Karpas-422 (cell line): ENCODE data around the gene HPSE2. TPM values are rescaled to one million over a fixed set of nuclear protein-coding genes. Genes with fewer than 3 reads are reported as not detected.

Experiments used
- DNase-seq: peaks from one replicate; pipeline ENCODE4 v3.0.0-alpha.2; 2015
- H2AFZ ChIP-seq: fragments of 200-600 bp; sonication (generic); 2 replicates; pipeline ENCODE4 v1.6.1; 2014; ENCODE audit warnings: antibody characterized with exemption, low read length, mixed read lengths
- H3K27ac ChIP-seq: fragments of 200-600 bp; sonication (generic); 2 replicates; pipeline ENCODE4 v1.5.1; 2014; ENCODE audit warnings: mild to moderate bottlenecking, low read length, moderate library complexity
- H3K27me3 ChIP-seq: fragments of 200-600 bp; sonication (generic); 2 replicates; pipeline ENCODE4 v1.6.1; 2014; ENCODE audit warnings: low read length, mixed read lengths
- H3K36me3 ChIP-seq: fragments of 200-600 bp; sonication (generic); 2 replicates; pipeline ENCODE4 v1.6.1; 2014; ENCODE audit warnings: low read length, mixed read lengths; ENCODE audit not compliant: insufficient read depth
- H3K4me1 ChIP-seq: fragments of 200-600 bp; sonication (generic); 2 replicates; pipeline ENCODE4 v1.6.1; 2014; ENCODE audit warnings: mild to moderate bottlenecking, low read length, mixed read lengths
- H3K4me2 ChIP-seq: fragments of 200-600 bp; sonication (generic); 2 replicates; pipeline ENCODE4 v1.6.1; 2014; ENCODE audit warnings: low read length, low read depth, mild to moderate bottlenecking; ENCODE audit not compliant: poor library complexity, severe bottlenecking
- H3K4me3 ChIP-seq: fragments of 200-600 bp; sonication (generic); 2 replicates; pipeline ENCODE4 v1.5.1; 2014; ENCODE audit warnings: mild to moderate bottlenecking, antibody characterized with exemption, low read length, mixed read lengths
- H3K79me2 ChIP-seq: fragments of 200-600 bp; sonication (generic); 2 replicates; pipeline ENCODE4 v1.6.1; 2014; ENCODE audit warnings: mild to moderate bottlenecking, low read length, mixed read lengths
- H3K9ac ChIP-seq: fragments of 200-600 bp; sonication (generic); 2 replicates; pipeline ENCODE4 v1.6.0; 2014; ENCODE audit warnings: low read length
- H3K9me2 ChIP-seq: fragments of 200-600 bp; sonication (generic), shearing (Covaris generic); replicated peaks from 2 replicates; pipeline ENCODE4 v1.6.0; 2014; ENCODE audit warnings: mild to moderate bottlenecking, low read length, moderate library complexity; ENCODE audit not compliant: insufficient read depth
- H3K9me3 ChIP-seq: fragments of 300-700, 200-600 bp; sonication (generic); 2 replicates; pipeline ENCODE4 v1.6.1; 2014; ENCODE audit warnings: low read length, mixed read lengths
- H4K20me1 ChIP-seq: fragments of 200-600 bp; sonication (generic); 2 replicates; pipeline ENCODE4 v1.6.1; 2014; ENCODE audit warnings: mild to moderate bottlenecking, antibody characterized with exemption, low read length, low read depth; ENCODE audit not compliant: insufficient read depth
- total RNA-seq: library from RNA; depleted of rRNA; stranded (reverse); fragments of >200 nt; shearing (Covaris generic); gene quantifications from 2 replicates; pipeline ENCODE4 v1.2.3, GENCODE V29; 2014; ENCODE audit warnings: low replicate concordance

HPSE2 gene
- total RNA-seq, 1 experiment from 2014 or later = not detected

DNA sequence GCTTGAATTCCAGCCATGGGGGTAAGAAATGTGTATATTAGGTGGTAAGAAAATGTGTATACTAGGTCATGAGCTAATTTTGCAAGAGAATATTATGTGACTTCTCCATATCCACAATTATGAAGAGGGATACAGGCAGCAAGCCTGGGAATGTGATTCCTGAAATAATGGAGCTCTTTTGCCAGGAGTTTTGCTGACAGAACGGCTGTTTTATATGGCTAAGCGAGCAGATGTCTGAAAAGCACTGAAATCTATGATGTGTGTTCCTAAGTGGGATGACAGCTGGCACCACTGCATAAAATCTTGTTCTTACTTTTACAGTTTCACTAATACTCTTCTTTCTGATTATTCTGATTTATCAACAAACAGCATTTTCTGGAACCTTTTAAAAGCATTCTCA lies 402.9 kb downstream of the HPSE2 start:
- Histone ChIP-seq H3K27me3 (no peaks in the 10 kb centered on the region), H3K4me2 (no peak overlapping the region)

GRCh38 chr10:98832196-98832595 lies 403.5 kb downstream of the HPSE2 start:
- Histone ChIP-seq H3K4me1 (no peaks in the 10 kb centered on the region), H3K9ac (no peak overlapping the region), H3K27me3 (no peaks in the 10 kb centered on the region), H3K9me2 (no peaks in the 10 kb centered on the region), H3K36me3 (no peaks in the 10 kb centered on the region), H3K9me3 (no peaks in the 10 kb centered on the region), H4K20me1 (no peaks in the 10 kb centered on the region), H3K4me2 (no peak overlapping the region), H3K4me3 (no peak overlapping the region), H3K27ac (no peak overlapping the region), H3K79me2 (no peaks in the 10 kb centered on the region), H2AFZ (no peak overlapping the region)
- no peak for DNase-seq

More for the DNA sequence above, 402.9 kb downstream of the HPSE2 start:
- Histone ChIP-seq H3K36me3 (no peaks in the 10 kb centered on the region), H3K79me2 (no peaks in the 10 kb centered on the region), H3K4me3 (no peak overlapping the region), H3K9me2 (no peaks in the 10 kb centered on the region), H4K20me1 (no peaks in the 10 kb centered on the region), H2AFZ (no peak overlapping the region), H3K4me1 (no peaks in the 10 kb centered on the region), H3K27ac (no peak overlapping the region), H3K9ac (no peak overlapping the region), H3K9me3 (no peaks in the 10 kb centered on the region)
- no peak for DNase-seq

DNA sequence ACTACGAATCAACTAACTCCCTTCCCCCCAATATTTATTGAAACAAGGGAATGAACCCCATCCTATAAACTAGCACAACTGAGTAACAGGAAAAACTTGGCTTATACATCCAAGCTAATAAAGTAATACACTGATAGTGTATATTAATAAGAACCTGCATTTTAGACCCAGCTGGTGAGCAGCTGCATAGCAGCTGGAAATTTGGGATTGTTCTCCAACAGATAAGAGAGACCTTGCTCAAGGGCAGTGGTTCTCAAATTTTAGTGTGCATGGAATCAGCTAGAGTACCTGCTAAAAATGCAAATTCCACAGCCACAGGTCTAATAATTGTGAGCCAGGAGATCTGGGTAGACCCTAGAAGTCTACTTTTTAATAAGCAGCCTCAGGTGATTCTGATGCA lies 404.3 kb downstream of the HPSE2 start:
- H2AFZ ChIP-seq = no peak overlapping the region
- H3K79me2 ChIP-seq = no peaks in the 10 kb centered on the region
- H3K4me3 ChIP-seq = no peak overlapping the region
- H3K4me1 ChIP-seq = no peaks in the 10 kb centered on the region
- DNase-seq = no peak
- no peaks in the 10 kb centered on the region for H3K36me3 ChIP-seq
- no peaks in the 10 kb centered on the region for H3K27me3 ChIP-seq
- H4K20me1 ChIP-seq = no peaks in the 10 kb centered on the region
- H3K4me2 ChIP-seq = no peak overlapping the region
- H3K9me3 ChIP-seq = no peaks in the 10 kb centered on the region
- H3K9me2 ChIP-seq = no peaks in the 10 kb centered on the region
- H3K27ac ChIP-seq = no peak overlapping the region
- no peak overlapping the region for H3K9ac ChIP-seq

- Histone ChIP-seq H3K4me3 (no peak overlapping the region), H3K36me3 (no peaks in the 10 kb centered on the region), H4K20me1 (no peaks in the 10 kb centered on the region), H3K4me1 (no peaks in the 10 kb centered on the region), H3K4me2 (no peak overlapping the region), H3K9me3 (no peaks in the 10 kb centered on the region), H2AFZ (no peak overlapping the region), H3K27me3 (no peaks in the 10 kb centered on the region), H3K27ac (no peak overlapping the region), H3K9me2 (no peaks in the 10 kb centered on the region), H3K9ac (no peak overlapping the region), H3K79me2 (no peaks in the 10 kb centered on the region)
- no peak for DNase-seq
These were observed 409.9 kb downstream of the HPSE2 start for GRCh38 chr10:98825741-98826140.

DNA sequence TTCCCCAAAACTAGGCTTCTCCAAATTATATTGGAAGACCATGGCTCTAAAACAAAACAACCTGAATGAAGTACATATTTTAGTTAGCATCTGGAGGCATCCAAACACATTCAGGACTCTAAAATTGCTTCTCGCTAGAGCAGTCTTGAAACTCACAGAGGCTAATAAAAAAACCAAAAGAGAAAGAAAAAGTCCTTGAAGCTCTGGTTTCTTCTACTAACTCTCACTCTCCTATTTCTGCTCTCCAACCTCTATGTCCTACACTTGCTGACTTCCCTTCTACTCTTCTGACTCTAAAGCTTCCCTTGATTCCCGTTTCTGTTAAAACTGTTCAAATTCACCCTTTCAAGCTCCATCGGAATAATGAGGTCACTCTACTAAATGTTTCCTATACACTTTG lies 418.3 kb downstream of the HPSE2 start:
- DNase-seq = no peak
- Histone ChIP-seq H3K9me2 (no peaks in the 10 kb centered on the region), H4K20me1 (no peaks in the 10 kb centered on the region), H3K36me3 (no peaks in the 10 kb centered on the region), H3K9ac (no peak overlapping the region), H3K27ac (no peak overlapping the region), H3K27me3 (no peaks in the 10 kb centered on the region), H3K4me1 (no peaks in the 10 kb centered on the region), H3K4me3 (no peak overlapping the region), H2AFZ (no peak overlapping the region), H3K9me3 (no peaks in the 10 kb centered on the region), H3K4me2 (no peak overlapping the region), H3K79me2 (no peaks in the 10 kb centered on the region)

GRCh38 chr10:98815039-98815885 lies 420.4 kb downstream of the HPSE2 start:
- H3K27ac ChIP-seq = no peak overlapping the region
- no peaks in the 10 kb centered on the region for H3K4me1 ChIP-seq
- H3K79me2 ChIP-seq = no peaks in the 10 kb centered on the region
- no peaks in the 10 kb centered on the region for H4K20me1 ChIP-seq
- H3K36me3 ChIP-seq = no peaks in the 10 kb centered on the region
- no peak overlapping the region for H2AFZ ChIP-seq
- H3K27me3 ChIP-seq = no peaks in the 10 kb centered on the region
- H3K4me2 ChIP-seq = no peak overlapping the region
- no peaks in the 10 kb centered on the region for H3K9me2 ChIP-seq
- H3K4me3 ChIP-seq = no peak overlapping the region
- H3K9me3 ChIP-seq = no peaks in the 10 kb centered on the region
- DNase-seq = no peak
- no peak overlapping the region for H3K9ac ChIP-seq

DNA sequence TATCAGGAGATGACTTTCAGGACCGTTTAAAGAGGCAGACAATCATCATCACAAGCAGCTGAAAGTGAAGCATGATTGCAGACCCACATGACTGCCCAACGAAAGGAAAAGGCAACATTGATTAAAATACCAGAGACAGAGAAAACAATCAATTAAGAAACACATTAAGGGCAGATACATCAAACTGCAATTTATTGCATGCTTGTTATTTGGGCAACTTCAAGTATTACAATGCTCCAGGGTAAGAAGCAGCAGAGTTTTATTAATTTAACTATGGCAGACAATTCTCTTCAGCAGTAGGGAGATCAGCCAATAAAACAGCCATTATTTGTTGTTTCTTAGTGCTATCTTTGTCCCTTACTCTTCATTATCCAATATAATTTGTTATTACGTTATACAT lies 421.2 kb downstream of the HPSE2 start:
- no peaks in the 10 kb centered on the region for H3K36me3 ChIP-seq
- no peak overlapping the region for H3K4me3 ChIP-seq
- no peak overlapping the region for H3K4me2 ChIP-seq
- no peaks in the 10 kb centered on the region for H3K9me3 ChIP-seq
- no peaks in the 10 kb centered on the region for H3K79me2 ChIP-seq
- no peaks in the 10 kb centered on the region for H3K27me3 ChIP-seq
- H3K9ac ChIP-seq = no peak overlapping the region
- no peak overlapping the region for H2AFZ ChIP-seq
- no peak overlapping the region for H3K27ac ChIP-seq
- no peak for DNase-seq
- H3K9me2 ChIP-seq = no peaks in the 10 kb centered on the region
- H3K4me1 ChIP-seq = no peaks in the 10 kb centered on the region
- H4K20me1 ChIP-seq = no peaks in the 10 kb centered on the region

DNA sequence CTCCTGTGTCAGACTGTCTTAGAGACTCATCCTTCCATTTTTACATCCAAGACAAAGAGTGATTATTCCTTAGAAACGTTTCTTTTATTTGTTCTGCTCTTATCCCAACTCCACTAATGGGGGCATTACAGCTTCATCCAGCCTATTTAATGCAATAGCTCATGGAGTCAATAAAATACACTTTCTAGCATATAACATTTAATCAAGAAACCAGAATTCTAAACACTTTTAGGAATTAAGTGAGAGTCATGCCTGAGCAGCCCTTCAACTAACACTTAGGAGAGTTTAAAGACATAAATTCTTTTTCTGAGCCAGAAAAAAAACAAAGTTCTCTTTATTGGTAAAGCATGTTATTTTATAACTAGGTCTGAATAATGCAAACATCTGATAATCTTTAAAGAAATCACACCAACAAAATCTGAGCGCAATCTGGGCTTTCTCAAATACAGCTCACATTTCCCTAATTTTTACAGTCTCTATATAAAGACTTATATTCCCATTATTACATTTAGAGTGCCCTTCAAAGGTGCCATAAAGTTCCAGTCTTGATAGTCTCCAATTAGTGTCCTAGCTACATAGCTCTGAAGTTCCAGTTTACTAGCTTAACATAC lies 427.3 kb downstream of the HPSE2 start:
- H3K27ac ChIP-seq = no peak overlapping the region
- H3K27me3 ChIP-seq = no peaks in the 10 kb centered on the region
- H3K4me1 ChIP-seq = no peaks in the 10 kb centered on the region
- H3K9me3 ChIP-seq = no peaks in the 10 kb centered on the region
- no peaks in the 10 kb centered on the region for H3K9me2 ChIP-seq
- no peaks in the 10 kb centered on the region for H3K36me3 ChIP-seq
- no peaks in the 10 kb centered on the region for H4K20me1 ChIP-seq
- DNase-seq = no peak
- no peak overlapping the region for H3K9ac ChIP-seq
- H2AFZ ChIP-seq = no peak overlapping the region
- H3K4me3 ChIP-seq = no peak overlapping the region
- H3K79me2 ChIP-seq = no peaks in the 10 kb centered on the region
- H3K4me2 ChIP-seq = no peak overlapping the region
